ENCODE measurements around the gene ROR1.

The ROR1 gene

GRCh38 chr1:63827411-63828321, 53.8 kb downstream of the ROR1 start:
- DNase-seq = no peak

GRCh38 chr1:63828322-63829044, 54.7 kb downstream of the ROR1 start:
- no peak for DNase-seq

- DNase-seq = no peak
Observed at GRCh38 chr1:63829349-63830327, 55.8 kb downstream of the ROR1 start.

- no peak for DNase-seq
Observed at GRCh38 chr1:63831409-63831808, 57.6 kb downstream of the ROR1 start.

GRCh38 chr1:63833363-63834119, 59.7 kb downstream of the ROR1 start:
- no peak for DNase-seq

GRCh38 chr1:63835128-63835527, 61.3 kb downstream of the ROR1 start:
- DNase-seq = no peak

- DNase-seq = no peak
Observed at GRCh38 chr1:63836374-63836773, 62.6 kb downstream of the ROR1 start.

- no peak for DNase-seq
Observed at GRCh38 chr1:63836830-63837229, 63.0 kb downstream of the ROR1 start.

- no peak for DNase-seq
Observed at GRCh38 chr1:63843010-63843409, 69.2 kb downstream of the ROR1 start.

- DNase-seq = peak; percentile 2
Observed at GRCh38 chr1:63843884-63844283, 70.1 kb downstream of the ROR1 start.

GRCh38 chr1:63845346-63845745, 71.5 kb downstream of the ROR1 start:
- DNase-seq = no peak

GRCh38 chr1:63847308-63847910, 73.6 kb downstream of the ROR1 start:
- DNase-seq = no peak

- no peak for DNase-seq
Observed at GRCh38 chr1:63848733-63849132, 74.9 kb downstream of the ROR1 start.

- DNase-seq = no peak
Observed at GRCh38 chr1:63849149-63849548, 75.3 kb downstream of the ROR1 start.

- DNase-seq = no peak
Observed at GRCh38 chr1:63854091-63854490, 80.3 kb downstream of the ROR1 start.

GRCh38 chr1:63855942-63856341, 82.1 kb downstream of the ROR1 start:
- DNase-seq = no peak

GRCh38 chr1:63856924-63857323, 83.1 kb downstream of the ROR1 start:
- DNase-seq = no peak

- no peak for DNase-seq
Observed at GRCh38 chr1:63857478-63857877, 83.7 kb downstream of the ROR1 start.

GRCh38 chr1:63858153-63858552, 84.3 kb downstream of the ROR1 start:
- DNase-seq = no peak

GRCh38 chr1:63859480-63860275, 85.9 kb downstream of the ROR1 start:
- peak; percentile 10 for DNase-seq
